GM12878 (cell line): ENCODE data around the gene GAPDHS. TPM values are rescaled to one million over a fixed set of nuclear protein-coding genes. Genes with fewer than 3 reads are reported as not detected.
A peak's percentile ranks its signal among the peaks of the same experiment; 100 is the strongest.

ENCODE experiments used
- ATAC-seq: fragments of 200-7000 bp; cut with Tn5 transposase; 3 replicates; pipeline ENCODE4 v1.9.1; 2020; ENCODE audit warnings: mild to moderate bottlenecking, moderate library complexity
- BruUV-seq: library from RNA; stranded (reverse); fragments of 400-500 nt; replicated peaks from 2 replicates; lab custom pipeline; 2021; lab: Mats Ljungman, UMichigan
- CTCF ChIA-PET: fragments of 300-600 bp; sonication (Branson Sonifier 250); formaldehyde crosslinking; extraction: SDS; loops from one replicate; lab custom pipeline; 2021; ENCODE audit warnings: inconsistent platforms; lab: Yijun Ruan, JAX
- POLR2A ChIA-PET: fragments of 350-600 bp; formaldehyde crosslinking; extraction: SDS; loops from one replicate; lab custom pipeline; 2021; ENCODE audit warnings: inconsistent platforms; lab: Charles Lee
- RAD21 ChIA-PET: fragments of 300-600 bp; sonication (Branson Sonifier 250); formaldehyde crosslinking; loops from one replicate; lab custom pipeline; 2023; ENCODE audit warnings: antibody characterized with exemption; ENCODE audit not compliant: unreplicated experiment; lab: Charles Lee
- SMC1A ChIA-PET: fragments of 300-600 bp; sonication (Branson Sonifier 250); formaldehyde crosslinking; loops from one replicate; lab custom pipeline; 2023; ENCODE audit not compliant: unreplicated experiment, uncharacterized antibody; lab: Charles Lee
- DNase-seq: peaks from one replicate; pipeline ENCODE4 v3.0.0-alpha.2; 2011; ENCODE audit warnings: low read depth, low spot score
- FAIRE-seq: peaks from 3 replicates; lab custom pipeline; 2011; peaks lifted over from hg19 to GRCh38; lab: Jason Lieb, UNC
- H2AFZ ChIP-seq: 2 replicates; pipeline ENCODE4 v1.6.0; 2011; ENCODE audit warnings: low read depth, low read length, control low read depth; ENCODE audit not compliant: control insufficient read depth
- H3K27ac ChIP-seq: 2 replicates; pipeline ENCODE4 v1.5.1; 2011; ENCODE audit warnings: control low read depth; ENCODE audit not compliant: control insufficient read depth, insufficient read depth
- H3K27me3 ChIP-seq, 2 experiments: replicated peaks in 1 of 2; 2 replicates each; pipeline versions ENCODE4 v1.6.0 to v1.6.1; 2011; ENCODE audit warnings: low read length in 1 of 2; ENCODE audit not compliant: control insufficient read depth in 2 of 2, insufficient read depth in 2 of 2
- H3K36me3 ChIP-seq, 2 experiments: 2 replicates each; pipeline ENCODE4 v1.5.1; 2011; ENCODE audit warnings: low read length in 1 of 2; ENCODE audit not compliant: control insufficient read depth in 2 of 2, insufficient read depth in 2 of 2
- H3K4me1 ChIP-seq: 2 replicates; pipeline ENCODE4 v1.6.1; 2011; ENCODE audit warnings: mild to moderate bottlenecking, low read length, moderate library complexity, mixed read lengths; ENCODE audit not compliant: control insufficient read depth, insufficient read depth
- H3K4me2 ChIP-seq: 2 replicates; pipeline ENCODE4 v1.6.0; 2011; ENCODE audit warnings: control low read depth; ENCODE audit not compliant: control insufficient read depth, insufficient read depth
- H3K4me3 ChIP-seq: fragments of 200-600 bp; sonication (generic); 2 replicates; pipeline ENCODE4 v1.5.1; 2016
- H3K79me2 ChIP-seq: 2 replicates; pipeline ENCODE4 v1.6.0; 2011; ENCODE audit warnings: low read length; ENCODE audit not compliant: control insufficient read depth, insufficient read depth
- H3K9ac ChIP-seq: 2 replicates; pipeline ENCODE4 v1.8.0; 2011; ENCODE audit warnings: low read length, control low read depth, mixed read lengths; ENCODE audit not compliant: control insufficient read depth, insufficient read depth
- H3K9me3 ChIP-seq: replicated peaks from 3 replicates; pipeline ENCODE4 v1.5.1; 2011; ENCODE audit warnings: mild to moderate bottlenecking, low read length; ENCODE audit not compliant: control insufficient read depth, insufficient read depth
- H4K20me1 ChIP-seq: 2 replicates; pipeline ENCODE4 v1.6.0; 2011; ENCODE audit not compliant: control insufficient read depth, insufficient read depth
- BHLHE40 ChIP-seq, 2 experiments: fragments of 450-650 bp in 1 of 2; IDR thresholded peaks; 2 replicates each; pipeline ENCODE4 v1.6.1; 2011 to 2017; ENCODE audit warnings: low read depth in 2 of 2, borderline replicate concordance in 1 of 2, improper control_type of control experiment in 1 of 2, low read length in 1 of 2, mild to moderate bottlenecking in 1 of 2
- DPF2 ChIP-seq: fragments of 450-650 bp; IDR thresholded peaks from 2 replicates; pipeline ENCODE4 v1.6.1; 2017; ENCODE audit warnings: mild to moderate bottlenecking
- GATAD2B ChIP-seq: fragments of 450-650 bp; conservative IDR thresholded peaks from 2 replicates; pipeline ENCODE4 v1.6.1; 2017; ENCODE audit warnings: low read depth, mild to moderate bottlenecking, moderate library complexity
- IKZF1 ChIP-seq: fragments of 450-650 bp; conservative IDR thresholded peaks from 2 replicates; pipeline ENCODE4 v1.6.1; 2017; ENCODE audit warnings: antibody characterized with exemption, mild to moderate bottlenecking
- WGBS: methylation state at CpG from one replicate; pipeline ENCODE4 v1.1.6; 2016; ENCODE audit warnings: low lambda C conversion rate; ENCODE audit not compliant: insufficient replicate concordance, insufficient coverage; ENCODE audit errors: missing lambda C conversion rate; 5-methylcytosine and 5-hydroxymethylcytosine counted together
- in situ Hi-C: fragments of 300-500 bp; cut with MboI; formaldehyde crosslinking; loops from 9 replicates; pipeline ENCODE4 v1.14.3; 2018; ENCODE audit warnings: mixed read lengths
- intact Hi-C: fragments of 100-400 bp; cut with micrococcal nuclease; formaldehyde crosslinking; loops from one replicate; pipeline ENCODE4 v1.14.2; 2022; ENCODE audit not compliant: unreplicated experiment
- polyA plus RNA-seq, 11 experiments: library from polyadenylated mRNA; depleted of rRNA in 4 of 11; unstranded in 6 of 11; stranded (reverse) in 5 of 11; fragments of >200 nt; fragmentation: Nextera tagmentation in 4 of 11; fragmentation: Illumina TruSeq in 1 of 11; extraction: Ambion mirVana in 4 of 11; extraction: Trizol in 1 of 11; gene quantifications; 1 replicate in 1 of 11; 2 replicates in 10 of 11; pipeline versions ENCODE4 v1.2.1 to v1.2.3, GENCODE V29; 2011 to 2016; ENCODE audit warnings: inconsistent platforms in 2 of 11, missing spikeins in 2 of 11, low read depth in 1 of 11
- total RNA-seq, 4 experiments: library from RNA; depleted of rRNA in 3 of 4; stranded (reverse); fragments of >200 nt in 3 of 4; fragmentation: Illumina TruSeq in 1 of 4; extraction: Trizol in 1 of 4; gene quantifications; 2 replicates each; pipeline versions ENCODE4 v1.2.1 to v1.2.3, GENCODE V29; 2013 to 2021
- TF ChIP-seq, protein P1 (sequence below): IDR thresholded peaks from 2 replicates; pipeline ENCODE4 v1.6.1; 2011; ENCODE audit warnings: mild to moderate bottlenecking, low read depth, low read length, moderate library complexity; ENCODE audit not compliant: insufficient replicate concordance

The GAPDHS gene
- total and polyA plus RNA-seq, 10 of the 15 experiments (the other 5 are each of a cell fraction or from before 2014, with no cell fraction given) = 0.08 TPM; not detected in 9

GRCh38 chr19:35514282-35514809, 18.9 kb upstream of the GAPDHS start:
- no peak overlapping the region for H3K27ac ChIP-seq
- H3K4me2 ChIP-seq = no peak overlapping the region
- ChIA-PET SMC1A (no interaction called here), CTCF (interaction anchor here (0.7 to 3.6 kb wide), 6 partner anchors 9 to 1621 kb away, joined by 3 to 19 read pairs (median 3); no protein-coding TSS in a partner anchor), RAD21 (interaction anchor here (0.6 to 1.3 kb wide), 3 partner anchors 11 to 78 kb away, joined by 3 to 4 read pairs (median 3); no protein-coding TSS in a partner anchor), POLR2A (interaction anchor here (1.0 kb wide), 1 partner anchor 109 kb away, joined by 3 read pairs; no protein-coding TSS in a partner anchor)
- no peak overlapping the region for H3K9ac ChIP-seq
- peaks cover 3% of the 10 kb centered on the region; the same call in 1 of the 2 replicates for H3K4me1 ChIP-seq
- H3K36me3 ChIP-seq = no peaks in the 10 kb centered on the region
- in situ Hi-C loops = no loop called here
- DNase-seq = no peak
- 20% methylated on average over 20 of the region's 20 CpGs for WGBS
- no peak overlapping the region for H3K4me3 ChIP-seq
- H2AFZ ChIP-seq = no peak overlapping the region
- no peaks in the 10 kb centered on the region for H3K9me3 ChIP-seq
- no peak for FAIRE-seq
- no peak for ATAC-seq
- TF ChIP-seq GATAD2B (0 out of 2 replicates have a peak, but pooled peaks have one; percentile 37), IKZF1 (0 out of 2 replicates have a peak, but pooled peaks have one; percentile 28), BHLHE40 (IDR thresholded peaks at IDR 0.05; ENCODE audit: borderline replicate concordance in 1 of 2, low read depth in 2 of 2, low read length in 1 of 2) (peak in 1 of 2 experiments; percentile 72; a peak in 2 of 4 replicates), DPF2 (0 out of 2 replicates have a peak, but pooled peaks have one; percentile 22)
- TF ChIP-seq, protein P1, sequence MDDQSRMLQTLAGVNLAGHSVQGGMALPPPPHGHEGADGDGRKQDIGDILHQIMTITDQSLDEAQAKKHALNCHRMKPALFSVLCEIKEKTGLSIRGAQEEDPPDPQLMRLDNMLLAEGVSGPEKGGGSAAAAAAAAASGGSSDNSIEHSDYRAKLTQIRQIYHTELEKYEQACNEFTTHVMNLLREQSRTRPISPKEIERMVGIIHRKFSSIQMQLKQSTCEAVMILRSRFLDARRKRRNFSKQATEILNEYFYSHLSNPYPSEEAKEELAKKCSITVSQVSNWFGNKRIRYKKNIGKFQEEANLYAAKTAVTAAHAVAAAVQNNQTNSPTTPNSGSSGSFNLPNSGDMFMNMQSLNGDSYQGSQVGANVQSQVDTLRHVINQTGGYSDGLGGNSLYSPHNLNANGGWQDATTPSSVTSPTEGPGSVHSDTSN = no peak
- no peaks in the 10 kb centered on the region for H3K79me2 ChIP-seq
- no TSS peak for BruUV-seq
- no peaks in the 10 kb centered on the region for H4K20me1 ChIP-seq
- no peaks in the 10 kb centered on the region; a peak in 1 of 4 replicates for H3K27me3 ChIP-seq
- intact Hi-C loops = no loop called here
